ENCODE results near the gene MIS18A.
A peak's percentile ranks its signal among the peaks of the same experiment; 100 is the strongest.

Gene MIS18A

DNA sequence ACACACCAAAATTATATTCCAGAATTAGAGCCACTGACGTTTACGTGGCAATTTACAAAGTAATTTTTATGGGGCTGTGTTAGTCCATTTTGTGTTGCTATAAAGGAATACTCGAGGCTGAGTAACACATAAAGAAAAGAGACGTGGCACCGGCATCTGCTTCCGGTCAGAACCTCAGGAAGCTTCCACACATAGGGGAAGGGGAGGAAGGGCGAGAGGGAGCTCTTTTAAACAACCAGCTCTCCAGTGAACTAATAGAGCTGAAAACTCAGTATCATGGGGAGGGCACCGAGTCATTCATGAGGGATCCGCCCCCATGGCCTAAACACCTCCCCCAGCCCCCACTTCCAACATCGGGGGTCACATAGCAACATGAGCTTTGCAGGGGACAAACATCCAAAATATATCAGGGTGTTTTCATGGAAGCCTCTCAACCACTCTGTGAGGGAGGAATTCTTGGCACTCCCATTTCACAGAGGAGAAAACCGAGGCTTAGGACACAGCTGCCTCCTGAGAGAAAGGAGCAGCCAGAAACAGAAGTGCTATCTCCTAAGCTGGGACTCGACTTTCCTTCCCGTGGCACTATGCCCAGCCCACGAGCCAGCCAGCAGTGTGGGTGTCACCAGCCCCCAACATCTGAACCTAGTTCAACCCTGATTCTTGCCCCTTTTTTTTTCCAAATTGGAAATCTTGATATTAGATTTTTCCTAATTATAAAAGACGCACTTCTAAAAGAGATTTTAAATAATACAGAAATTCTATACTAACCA lies 29.2 kb downstream of the MIS18A start:
- DNase-seq, result no peak

DNA sequence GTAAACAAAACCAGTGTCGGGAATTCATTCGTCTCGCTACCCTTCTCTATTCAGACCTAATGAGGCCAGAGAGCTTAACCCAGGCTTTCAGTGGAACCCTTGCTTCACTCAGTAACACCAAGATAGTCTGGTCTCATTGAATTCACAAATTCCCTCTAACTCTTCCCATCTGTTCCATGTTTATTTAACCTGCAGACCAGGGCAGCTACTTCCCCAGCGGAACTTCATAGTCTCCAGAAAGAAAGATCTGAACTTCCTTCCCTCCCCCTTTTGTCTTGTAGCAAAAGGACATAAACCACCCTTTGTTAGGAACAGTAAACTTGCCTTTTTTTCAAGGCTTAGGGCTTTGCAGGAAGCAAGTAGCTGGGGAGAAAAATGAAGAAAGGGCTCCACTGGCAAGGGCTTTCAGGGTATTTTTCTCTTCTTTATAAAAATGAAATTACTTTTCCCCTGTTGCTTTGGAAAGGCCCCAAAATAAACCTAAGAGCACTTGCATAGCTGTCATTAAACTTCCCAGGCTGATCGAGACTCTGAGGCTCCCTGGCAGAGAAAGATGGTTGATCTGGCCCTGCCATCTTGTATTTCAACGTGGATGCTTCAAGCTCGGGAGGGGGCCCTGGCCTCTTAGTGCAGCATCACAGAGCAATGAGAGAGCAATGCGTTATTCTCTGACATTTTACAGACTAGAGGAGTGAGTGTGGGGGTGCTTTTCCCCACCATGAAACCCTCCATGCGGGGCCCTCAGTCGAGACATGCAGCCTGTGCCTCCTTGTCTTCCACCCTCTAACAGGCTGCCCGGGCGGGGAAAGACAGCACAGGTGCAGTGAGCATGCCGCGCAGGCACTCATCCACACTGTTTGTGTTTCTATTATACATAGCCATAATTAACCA lies 30.0 kb downstream of the MIS18A start:
- DNase-seq, result peak; percentile 72

DNA sequence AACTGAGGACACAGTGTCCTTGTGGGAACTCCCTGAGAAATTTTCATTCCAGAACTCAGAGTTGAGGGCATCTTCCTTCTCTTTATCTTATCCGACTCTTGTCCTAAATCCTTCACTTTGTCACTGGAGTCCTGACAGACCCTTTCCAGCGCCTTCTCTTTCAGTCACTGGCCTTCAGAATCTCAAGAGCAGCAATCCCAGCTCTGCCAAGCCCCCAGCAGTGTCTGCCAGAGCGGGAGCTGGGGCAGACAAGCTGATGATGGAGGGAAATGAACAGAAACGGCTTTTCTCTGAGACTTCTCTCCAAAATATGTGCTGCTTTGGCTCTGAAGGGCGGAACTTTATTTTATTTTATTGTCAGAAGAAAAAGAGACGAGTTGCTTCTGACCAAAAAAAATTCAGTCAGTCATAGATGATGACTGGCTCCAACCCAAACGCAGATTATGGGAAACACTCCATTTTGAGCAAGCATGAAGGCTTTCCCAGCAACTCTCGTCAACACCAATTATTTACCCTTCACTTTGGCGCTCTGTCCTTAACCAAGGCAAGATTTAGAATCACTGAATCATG lies 32.2 kb downstream of the MIS18A start:
- DNase-seq, result no peak

DNA sequence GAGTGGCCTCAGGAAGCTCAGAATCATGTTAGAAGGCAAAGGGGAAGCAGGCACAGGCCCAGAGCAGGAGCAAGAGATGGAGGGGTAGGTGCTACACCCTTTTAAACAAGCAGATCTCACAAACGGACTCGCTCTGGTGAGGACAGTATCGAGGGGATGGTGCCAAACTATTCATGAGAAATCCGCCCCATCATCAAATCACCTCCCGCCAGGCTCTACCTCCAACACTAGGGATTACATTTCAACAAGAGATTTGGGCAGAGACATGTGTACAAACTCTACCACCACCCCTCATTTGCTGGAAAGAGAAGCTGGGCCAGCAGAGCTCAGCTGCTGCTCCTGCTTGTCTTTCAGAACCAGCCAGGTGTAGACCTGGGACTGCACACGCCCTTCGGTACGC lies 32.9 kb downstream of the MIS18A start:
- no peak for DNase-seq

DNA sequence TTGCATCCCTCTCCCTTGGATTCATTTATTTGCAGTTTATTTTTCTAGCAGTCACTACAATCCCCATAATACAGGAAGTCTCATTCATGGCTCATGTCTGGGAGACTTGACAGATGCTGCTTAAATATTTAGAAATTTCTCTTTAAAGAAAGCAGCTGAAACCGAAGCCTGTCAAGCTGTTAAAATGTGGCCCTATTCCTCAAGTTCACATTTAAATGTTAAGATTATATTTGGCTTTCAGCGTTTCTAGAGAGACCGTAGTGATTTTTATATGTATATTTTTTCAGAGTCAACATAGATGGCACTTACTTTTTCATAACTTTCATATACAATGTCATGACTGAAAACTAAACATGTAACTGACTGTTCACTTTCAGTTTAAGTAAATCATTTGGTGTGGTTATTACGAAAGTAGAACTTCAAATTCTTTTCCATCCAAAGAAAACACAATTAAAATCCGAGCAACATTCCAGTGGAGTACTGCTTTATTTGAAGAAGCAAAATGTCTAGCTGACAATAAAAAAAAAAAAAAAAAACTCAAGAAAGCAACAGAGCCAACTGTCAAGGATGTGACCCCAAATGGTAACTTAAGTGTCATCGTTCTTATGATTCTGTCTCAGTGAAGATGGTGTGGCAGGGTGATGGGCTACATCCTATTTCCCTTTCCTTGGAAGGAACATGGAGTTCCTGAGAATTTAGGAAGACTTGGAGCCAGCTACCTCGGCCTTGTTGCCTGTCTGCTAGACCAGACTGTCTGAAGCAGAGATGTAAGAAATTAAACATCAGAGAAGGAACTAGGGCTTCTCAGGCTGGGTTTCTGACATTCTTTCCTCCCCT lies 37.8 kb downstream of the MIS18A start:
- DNase-seq, result no peak

DNA sequence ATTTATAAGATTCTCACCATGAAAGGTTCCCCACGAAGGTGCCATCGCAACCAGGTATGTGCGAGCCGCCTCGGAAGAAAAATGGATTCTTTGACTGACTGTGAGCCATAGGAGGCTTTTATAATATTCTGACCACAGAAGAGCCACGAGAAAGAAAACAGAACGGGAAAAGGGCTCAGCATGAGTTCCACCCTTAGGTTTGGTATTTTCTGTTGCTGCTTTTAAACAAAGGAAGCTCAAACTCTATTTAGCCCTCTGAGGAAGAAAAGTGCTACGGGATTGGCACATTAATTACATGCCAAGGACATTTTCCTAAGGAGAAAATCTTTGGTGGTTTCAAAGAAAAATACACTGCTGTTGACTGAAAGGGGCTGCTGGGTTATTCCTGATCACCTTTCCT lies 39.3 kb downstream of the MIS18A start:
- DNase-seq, result no peak

DNA sequence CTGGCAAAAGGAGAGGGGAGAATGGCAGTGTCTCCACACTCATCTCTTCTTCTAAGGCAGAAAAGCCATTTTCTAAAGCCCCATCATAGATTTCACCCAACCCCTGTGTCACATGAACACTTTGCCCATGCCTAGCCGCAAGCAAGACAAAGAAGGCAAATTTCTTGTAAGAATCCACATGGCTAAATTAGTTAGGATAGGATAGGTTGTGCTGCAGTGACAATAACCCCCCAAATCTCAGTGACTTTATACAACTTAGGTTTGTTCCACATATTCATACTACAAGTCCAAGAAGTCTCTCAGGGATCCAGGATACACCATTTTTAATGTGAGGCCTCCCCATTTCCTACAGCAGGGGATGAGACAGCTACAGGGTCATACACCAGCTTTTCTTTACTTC lies 40.8 kb downstream of the MIS18A start:
- DNase-seq, result no peak

DNA sequence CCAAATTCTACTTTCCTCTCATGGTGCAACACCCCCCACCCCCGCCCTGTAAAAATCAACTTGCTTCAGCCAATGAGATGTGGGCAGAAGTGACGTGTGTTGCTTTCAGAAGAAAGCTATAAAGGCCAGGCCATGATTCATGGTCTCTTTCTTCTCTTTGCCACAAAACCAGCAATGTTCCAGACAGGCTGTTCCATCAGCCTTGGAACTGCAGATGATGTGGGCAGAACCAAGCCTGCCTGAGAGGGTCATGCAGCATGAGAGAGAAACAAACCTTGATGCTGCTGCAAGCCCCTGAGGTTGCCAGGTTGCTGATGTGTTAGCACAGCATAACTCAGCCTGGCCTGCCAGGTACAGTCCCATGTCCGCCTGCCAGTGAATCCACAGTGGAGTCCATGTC lies 41.8 kb downstream of the MIS18A start:
- DNase-seq, result no peak

DNA sequence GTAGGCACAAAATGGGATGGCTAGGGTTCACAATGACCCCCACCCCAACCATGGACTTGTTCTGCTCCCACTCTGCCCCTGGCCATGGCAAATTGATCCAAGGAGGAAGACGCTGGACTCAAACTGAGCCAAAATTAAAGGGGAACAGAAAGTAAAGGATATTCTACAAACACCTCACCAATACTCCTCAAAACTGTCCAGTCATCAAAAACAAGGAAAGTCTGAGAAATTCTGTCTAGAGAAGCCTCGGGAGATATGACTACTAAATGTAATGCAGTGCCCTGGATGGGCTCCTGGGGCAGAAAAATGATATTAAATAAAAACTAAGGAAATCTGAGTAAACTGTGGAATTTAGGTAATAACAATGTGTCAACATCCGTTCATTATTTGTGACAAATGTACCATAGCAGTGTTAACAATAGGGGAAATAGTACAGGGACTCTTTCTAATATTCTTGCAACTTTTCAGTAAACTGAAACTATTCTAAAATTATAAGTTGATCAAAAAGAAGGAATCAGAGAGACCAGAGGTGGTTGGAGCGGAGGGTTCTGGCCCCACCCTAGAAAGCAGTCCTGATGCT lies 45.0 kb downstream of the MIS18A start:
- no peak for DNase-seq

DNA sequence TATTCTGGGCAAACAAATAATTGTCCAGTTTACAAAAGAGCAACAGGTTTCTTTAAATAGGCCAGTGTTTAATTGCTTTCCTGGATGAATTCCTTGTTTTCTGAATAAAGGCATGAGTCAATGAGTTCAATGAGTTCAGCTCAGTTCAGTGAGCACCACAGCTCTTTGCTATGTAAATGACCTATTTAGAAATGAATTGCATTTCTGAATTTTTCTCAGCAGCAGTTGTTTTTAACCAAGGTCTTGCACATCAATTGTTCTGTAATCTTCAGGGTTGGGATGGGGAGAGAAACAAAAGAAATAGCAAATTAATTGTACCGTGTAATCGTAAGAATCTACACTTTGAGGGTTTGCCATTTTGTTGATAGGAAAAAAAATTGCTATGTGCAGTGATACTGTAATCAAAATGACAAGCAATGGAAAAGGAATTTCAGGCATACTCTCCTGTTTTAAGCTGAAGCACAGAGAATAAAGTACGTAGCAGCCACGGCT lies 45.7 kb downstream of the MIS18A start:
- DNase-seq, result no peak

DNA sequence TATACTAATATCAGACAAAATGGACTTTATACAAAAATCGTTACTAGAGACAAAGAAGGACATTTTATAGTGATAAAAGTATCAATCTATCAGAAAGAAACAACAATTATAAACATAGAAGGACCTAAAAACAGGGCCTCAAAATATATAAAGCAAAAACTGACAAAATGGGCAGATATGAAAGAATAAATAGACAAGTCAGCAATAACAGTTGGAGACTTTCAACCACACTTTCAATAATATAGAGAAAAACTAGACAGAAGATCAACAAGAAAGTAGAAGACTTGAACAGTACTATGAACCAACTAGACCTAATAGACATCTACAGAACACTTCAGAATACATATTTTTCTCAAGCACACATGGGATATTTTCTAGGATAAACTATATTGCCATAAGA lies 52.4 kb downstream of the MIS18A start:
- no peak for DNase-seq

Measured in NCI-H1105 treated with DMSO at 0.1 percent for 48 hours (cell line).